ENCODE measurements around the gene PKIB.

PKIB gene

DNA sequence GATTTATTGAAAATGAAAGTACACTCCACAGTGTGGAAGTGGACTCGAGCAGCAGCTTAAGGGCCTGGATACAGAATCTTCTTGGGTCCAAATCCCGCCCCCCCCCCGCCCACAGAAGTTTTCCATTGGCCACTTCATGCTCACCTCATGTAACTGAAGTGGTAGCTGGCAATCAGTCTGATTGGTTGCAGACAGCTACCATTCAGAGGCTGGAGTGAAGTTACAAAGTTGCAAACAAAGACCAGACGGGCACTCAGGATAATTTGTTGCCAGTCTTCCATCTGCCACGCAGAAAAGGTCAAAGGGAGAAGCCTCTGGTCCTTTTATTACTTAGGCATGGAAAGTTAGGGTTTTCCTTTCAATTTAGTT is 143.5 kb downstream of the PKIB start:
- H3K36me3 ChIP-seq (ENCODE audit: control insufficient read depth in 2 of 2, insufficient read depth in 2 of 2, low read length in 2 of 2) = no peaks in the 10 kb centered on the region
- H3K27me3 ChIP-seq (ENCODE audit: control insufficient read depth in 1 of 2, insufficient read depth in 2 of 2, low read length in 2 of 2) = no peaks in the 10 kb centered on the region
- H3K9me3 ChIP-seq (ENCODE audit: control insufficient read depth in 2 of 2, low read length in 2 of 2) = no peaks in the 10 kb centered on the region
- no peak overlapping the region for H3K4me3 ChIP-seq (ENCODE audit: low read length in 2 of 2)
- H3K4me1 ChIP-seq (ENCODE audit: control insufficient read depth, insufficient read depth, low read length) = no peaks in the 10 kb centered on the region
- H3K9ac ChIP-seq (ENCODE audit: low read length in 2 of 2) = no peak overlapping the region
- no peak overlapping the region for H3K27ac ChIP-seq (ENCODE audit: low read length)

DNA sequence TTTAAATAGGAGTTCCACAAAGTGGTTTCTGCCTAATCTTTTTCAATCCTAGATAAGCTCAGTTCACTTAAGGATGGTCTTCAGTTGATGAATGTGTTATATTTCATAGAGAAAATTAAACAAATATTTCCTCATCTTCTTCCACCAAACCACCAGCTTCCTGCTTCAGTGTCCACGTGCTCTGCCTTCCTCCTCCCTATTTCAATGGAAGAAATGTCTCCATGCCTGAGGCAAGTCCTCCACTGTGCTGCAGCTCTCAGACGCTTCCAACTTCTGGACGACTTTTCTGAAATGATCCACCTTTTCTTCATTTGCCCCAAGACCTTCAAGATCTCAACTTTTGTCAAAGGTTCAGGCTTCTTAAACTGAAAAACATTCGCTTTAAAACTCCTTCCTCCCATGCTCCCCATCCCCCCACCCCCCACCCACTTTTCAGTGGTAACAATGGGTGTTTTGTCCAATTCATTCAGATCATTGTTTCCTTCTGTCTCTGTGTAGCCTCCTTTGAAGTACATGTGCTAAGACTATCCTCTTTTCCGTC is 144.1 kb downstream of the PKIB start:
- no peaks in the 10 kb centered on the region for H3K27me3 ChIP-seq (ENCODE audit: control insufficient read depth in 1 of 2, insufficient read depth in 2 of 2, low read length in 2 of 2)
- H3K9ac ChIP-seq (ENCODE audit: low read length in 2 of 2) = no peak overlapping the region
- H3K36me3 ChIP-seq (ENCODE audit: control insufficient read depth in 2 of 2, insufficient read depth in 2 of 2, low read length in 2 of 2) = no peaks in the 10 kb centered on the region
- H3K4me1 ChIP-seq (ENCODE audit: control insufficient read depth, insufficient read depth, low read length) = no peaks in the 10 kb centered on the region
- H3K4me3 ChIP-seq (ENCODE audit: low read length in 2 of 2) = no peak overlapping the region
- no peaks in the 10 kb centered on the region for H3K9me3 ChIP-seq (ENCODE audit: control insufficient read depth in 2 of 2, low read length in 2 of 2)
- no peak overlapping the region for H3K27ac ChIP-seq (ENCODE audit: low read length)

DNA sequence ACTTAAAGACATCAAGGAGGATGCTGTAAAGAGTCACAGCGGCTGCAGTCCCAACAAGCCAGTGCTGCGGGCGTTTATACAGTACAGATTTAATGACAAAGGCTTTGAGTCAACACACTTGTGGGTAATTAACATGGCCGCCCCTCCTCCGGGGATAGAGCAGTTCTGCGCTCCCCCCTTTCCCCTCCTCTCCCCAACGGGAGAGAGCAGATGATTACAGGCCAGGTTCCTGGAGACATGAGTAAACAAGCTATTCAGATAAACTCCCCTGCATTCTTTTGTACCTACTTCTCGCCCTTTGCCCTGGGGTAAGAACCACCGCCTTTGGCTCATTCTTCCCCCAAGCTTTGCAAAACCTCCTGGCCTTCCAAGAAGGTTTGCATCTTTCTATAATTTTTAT is 145.7 kb downstream of the PKIB start:
- Histone ChIP-seq H3K27ac (ENCODE audit: low read length) (no peak overlapping the region), H3K9ac (ENCODE audit: low read length in 2 of 2) (no peak overlapping the region), H3K27me3 (ENCODE audit: control insufficient read depth in 1 of 2, insufficient read depth in 2 of 2, low read length in 2 of 2) (no peaks in the 10 kb centered on the region), H3K4me3 (ENCODE audit: low read length in 2 of 2) (no peak overlapping the region), H3K4me1 (ENCODE audit: control insufficient read depth, insufficient read depth, low read length) (no peaks in the 10 kb centered on the region), H3K36me3 (ENCODE audit: control insufficient read depth in 2 of 2, insufficient read depth in 2 of 2, low read length in 2 of 2) (no peaks in the 10 kb centered on the region), H3K9me3 (ENCODE audit: control insufficient read depth in 2 of 2, low read length in 2 of 2) (no peaks in the 10 kb centered on the region)

DNA sequence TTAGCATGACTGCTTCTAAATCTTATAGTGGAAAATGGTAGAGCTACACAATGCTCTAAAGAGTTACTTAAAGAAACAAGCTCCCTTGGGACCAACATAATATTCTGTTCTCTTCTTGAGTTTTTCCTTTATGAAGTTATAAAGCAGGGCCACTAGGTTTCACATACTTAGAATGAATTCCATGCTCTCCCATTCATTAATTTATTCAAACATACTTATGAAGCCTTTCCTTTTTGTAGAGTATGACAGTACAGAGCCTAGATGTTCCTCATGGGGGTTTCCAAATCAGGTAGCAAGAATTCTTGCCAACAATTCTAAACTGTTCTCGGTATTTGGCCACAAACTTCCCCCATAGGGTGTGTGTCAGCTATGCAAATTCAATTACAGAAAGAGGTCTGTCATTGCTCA is 148.7 kb downstream of the PKIB start:
- Histone ChIP-seq H3K4me3 (ENCODE audit: low read length in 2 of 2) (no peak overlapping the region), H3K36me3 (ENCODE audit: control insufficient read depth in 2 of 2, insufficient read depth in 2 of 2, low read length in 2 of 2) (no peaks in the 10 kb centered on the region), H3K9me3 (ENCODE audit: control insufficient read depth in 2 of 2, low read length in 2 of 2) (no peaks in the 10 kb centered on the region), H3K4me1 (ENCODE audit: control insufficient read depth, insufficient read depth, low read length) (no peaks in the 10 kb centered on the region), H3K27ac (ENCODE audit: low read length) (no peak overlapping the region), H3K9ac (ENCODE audit: low read length in 2 of 2) (no peak overlapping the region), H3K27me3 (ENCODE audit: control insufficient read depth in 1 of 2, insufficient read depth in 2 of 2, low read length in 2 of 2) (no peaks in the 10 kb centered on the region)

DNA sequence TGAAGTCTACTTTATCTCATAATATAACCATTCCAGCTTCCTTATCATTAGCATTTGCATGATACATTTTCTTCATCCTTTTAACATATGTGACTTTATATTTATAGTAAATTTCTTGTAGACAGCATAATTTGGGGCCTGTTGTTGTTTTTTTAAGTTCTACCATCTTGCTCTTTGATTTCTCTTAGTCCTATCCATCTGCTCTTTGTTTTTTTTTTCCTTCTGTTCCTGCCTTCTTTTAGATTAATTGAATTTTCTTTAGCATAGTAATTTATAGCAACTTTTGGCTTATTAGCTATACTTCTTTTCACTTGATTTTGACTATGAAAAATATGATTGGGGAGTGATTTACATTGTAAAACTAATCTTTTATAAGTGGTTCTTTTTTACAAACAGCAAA is 150.1 kb downstream of the PKIB start:
- no peaks in the 10 kb centered on the region for H3K9me3 ChIP-seq (ENCODE audit: control insufficient read depth in 2 of 2, low read length in 2 of 2)
- no peak overlapping the region for H3K9ac ChIP-seq (ENCODE audit: low read length in 2 of 2)
- no peaks in the 10 kb centered on the region for H3K36me3 ChIP-seq (ENCODE audit: control insufficient read depth in 2 of 2, insufficient read depth in 2 of 2, low read length in 2 of 2)
- H3K4me3 ChIP-seq (ENCODE audit: low read length in 2 of 2) = no peak overlapping the region
- no peaks in the 10 kb centered on the region for H3K27me3 ChIP-seq (ENCODE audit: control insufficient read depth in 1 of 2, insufficient read depth in 2 of 2, low read length in 2 of 2)
- no peaks in the 10 kb centered on the region for H3K4me1 ChIP-seq (ENCODE audit: control insufficient read depth, insufficient read depth, low read length)
- H3K27ac ChIP-seq (ENCODE audit: low read length) = no peak overlapping the region

DNA sequence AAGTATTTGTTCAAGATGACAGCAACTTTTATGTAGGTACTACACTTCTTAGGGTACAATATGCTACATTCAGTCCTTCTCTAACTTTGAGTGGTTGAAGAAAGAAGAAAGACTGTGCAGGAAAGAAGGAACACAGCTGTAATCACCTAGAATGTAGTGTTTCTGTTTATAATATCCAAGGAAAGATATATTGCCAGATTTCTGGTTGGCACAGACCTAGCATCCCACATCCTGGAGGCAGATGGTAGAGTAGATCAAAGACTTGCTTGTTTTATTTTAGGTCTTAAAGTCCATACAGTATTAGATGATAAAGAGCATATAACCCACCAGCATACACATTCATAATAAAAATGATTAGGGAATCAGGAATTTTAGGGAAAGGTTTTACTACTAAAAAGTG is 156.1 kb downstream of the PKIB start:
- no peaks in the 10 kb centered on the region for H3K9me3 ChIP-seq (ENCODE audit: control insufficient read depth in 2 of 2, low read length in 2 of 2)
- H3K27me3 ChIP-seq (ENCODE audit: control insufficient read depth in 1 of 2, insufficient read depth in 2 of 2, low read length in 2 of 2) = no peaks in the 10 kb centered on the region
- no peaks in the 10 kb centered on the region for H3K4me1 ChIP-seq (ENCODE audit: control insufficient read depth, insufficient read depth, low read length)
- no peak overlapping the region for H3K9ac ChIP-seq (ENCODE audit: low read length in 2 of 2)
- no peak overlapping the region for H3K4me3 ChIP-seq (ENCODE audit: low read length in 2 of 2)
- no peaks in the 10 kb centered on the region for H3K36me3 ChIP-seq (ENCODE audit: control insufficient read depth in 2 of 2, insufficient read depth in 2 of 2, low read length in 2 of 2)
- H3K27ac ChIP-seq (ENCODE audit: low read length) = no peak overlapping the region

DNA sequence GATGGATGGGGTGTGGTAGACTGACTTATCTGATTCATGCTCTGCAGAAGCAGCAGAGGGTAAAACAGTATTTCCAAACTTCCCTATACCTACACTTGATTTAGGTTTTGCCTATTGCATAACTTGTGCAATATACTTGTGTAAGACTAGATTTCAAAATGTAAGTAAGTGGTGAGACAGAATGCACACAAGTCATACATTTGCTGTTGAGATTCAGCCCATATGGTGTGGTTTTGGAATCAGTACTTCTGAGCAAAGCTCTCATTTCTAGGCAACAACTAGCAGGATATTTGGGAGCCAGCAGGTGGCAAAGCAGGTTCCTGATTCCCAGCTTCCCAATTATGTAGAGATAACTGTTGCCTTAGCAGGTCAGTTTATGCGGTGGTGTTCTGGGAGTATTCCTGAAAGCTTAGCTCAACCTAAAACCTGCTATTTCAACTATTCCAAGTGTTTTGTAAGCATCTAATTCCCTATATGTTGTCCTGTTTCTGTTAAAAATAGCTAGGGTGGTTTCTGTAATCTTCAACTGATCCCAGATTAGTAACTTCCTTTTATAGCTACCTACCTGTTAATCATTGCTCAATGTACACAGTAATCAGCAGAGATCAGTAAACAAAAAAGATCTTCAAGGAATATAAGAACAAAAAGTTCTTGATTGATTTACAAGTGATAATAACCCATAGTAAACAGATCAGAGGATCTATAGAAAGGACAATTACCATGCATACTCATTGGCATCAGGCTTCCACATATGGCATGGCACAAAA is 160.8 kb downstream of the PKIB start:
- Histone ChIP-seq H3K9me3 (ENCODE audit: control insufficient read depth in 2 of 2, low read length in 2 of 2) (no peaks in the 10 kb centered on the region), H3K4me1 (ENCODE audit: control insufficient read depth, insufficient read depth, low read length) (no peaks in the 10 kb centered on the region), H3K4me3 (ENCODE audit: low read length in 2 of 2) (no peak overlapping the region), H3K27me3 (ENCODE audit: control insufficient read depth in 1 of 2, insufficient read depth in 2 of 2, low read length in 2 of 2) (no peaks in the 10 kb centered on the region), H3K27ac (ENCODE audit: low read length) (no peak overlapping the region), H3K36me3 (ENCODE audit: control insufficient read depth in 2 of 2, insufficient read depth in 2 of 2, low read length in 2 of 2) (no peaks in the 10 kb centered on the region), H3K9ac (ENCODE audit: low read length in 2 of 2) (no peak overlapping the region)

DNA sequence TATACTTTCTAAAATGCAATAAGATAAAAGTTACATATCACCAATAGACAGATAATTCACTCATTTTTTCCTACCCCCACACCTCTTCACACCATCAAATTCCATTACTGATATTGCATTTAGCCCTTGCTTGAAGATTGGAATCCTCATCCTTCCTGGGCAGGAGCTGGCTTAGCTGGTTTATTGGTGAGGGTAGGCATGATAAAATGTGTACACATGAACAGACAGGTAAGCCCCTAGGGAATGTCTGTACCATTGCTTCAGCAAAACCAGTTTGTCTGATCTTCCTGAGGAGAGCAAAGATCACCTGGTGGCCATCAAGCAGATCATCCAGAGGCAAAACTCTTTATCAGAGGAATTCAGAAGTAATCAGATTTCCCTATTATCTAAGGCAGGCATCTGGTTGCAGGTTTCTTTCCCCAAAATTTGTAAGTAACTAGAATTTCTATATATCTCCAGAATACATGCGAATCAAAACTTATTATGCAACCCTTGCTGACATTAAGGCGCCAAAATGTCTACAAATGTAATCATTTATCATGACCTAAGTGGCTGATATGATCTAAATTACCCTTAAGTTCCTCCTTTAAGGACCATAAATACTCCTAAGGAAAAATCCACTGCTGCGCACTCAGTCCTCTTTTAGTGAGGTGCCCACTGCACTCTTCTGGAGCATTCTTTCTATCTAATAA is 162.7 kb downstream of the PKIB start:
- Histone ChIP-seq H3K4me1 (ENCODE audit: control insufficient read depth, insufficient read depth, low read length) (no peaks in the 10 kb centered on the region), H3K27ac (ENCODE audit: low read length) (no peak overlapping the region), H3K9ac (ENCODE audit: low read length in 2 of 2) (no peak overlapping the region), H3K4me3 (ENCODE audit: low read length in 2 of 2) (no peak overlapping the region), H3K27me3 (ENCODE audit: control insufficient read depth in 1 of 2, insufficient read depth in 2 of 2, low read length in 2 of 2) (no peaks in the 10 kb centered on the region), H3K9me3 (ENCODE audit: control insufficient read depth in 2 of 2, low read length in 2 of 2) (no peaks in the 10 kb centered on the region), H3K36me3 (ENCODE audit: control insufficient read depth in 2 of 2, insufficient read depth in 2 of 2, low read length in 2 of 2) (no peaks in the 10 kb centered on the region)
